OCI-LY3 (cell line): ENCODE data around the gene ROR1.

Source experiments
- H2AFZ ChIP-seq: fragments of 200-600, 300-600 bp; shearing (Covaris generic); 2 replicates; pipeline ENCODE4 v1.6.0; 2014; ENCODE audit warnings: antibody characterized with exemption, low read depth, low read length
- H3K27ac ChIP-seq: fragments of 200-600, 300-600 bp; sonication (generic); 2 replicates; pipeline ENCODE4 v1.5.1; 2014; ENCODE audit warnings: mild to moderate bottlenecking, low read length, moderate library complexity, mixed read lengths
- H3K27me3 ChIP-seq: fragments of 200-600, 300-600 bp; sonication (generic); 2 replicates; pipeline ENCODE4 v1.6.1; 2014; ENCODE audit warnings: low read depth, low read length, mixed read lengths
- H3K36me3 ChIP-seq: fragments of 200-600, 300-600 bp; sonication (generic); replicated peaks from 2 replicates; pipeline ENCODE3; 2014; ENCODE audit warnings: low read depth, low read length, mixed read lengths
- H3K4me1 ChIP-seq: fragments of 300-600, 200-600 bp; sonication (generic); 2 replicates; pipeline ENCODE4 v1.6.1; 2014; ENCODE audit warnings: low read length, mixed read lengths
- H3K4me2 ChIP-seq: fragments of 200-600, 300-600 bp; sonication (generic); 2 replicates; pipeline ENCODE4 v1.6.1; 2014; ENCODE audit warnings: low read length, mixed read lengths
- H3K4me3 ChIP-seq: fragments of 300-600, 200-600 bp; sonication (generic); 2 replicates; pipeline ENCODE4 v1.5.1; 2014; ENCODE audit warnings: antibody characterized with exemption, mild to moderate bottlenecking, low read length, moderate library complexity
- H3K79me2 ChIP-seq: fragments of 300-600, 200-600 bp; shearing (Covaris generic); 2 replicates; pipeline ENCODE4 v1.6.1; 2014; ENCODE audit warnings: mild to moderate bottlenecking, low read length, mixed read lengths
- H3K9ac ChIP-seq: fragments of 300-600, 200-600 bp; shearing (Covaris generic); 2 replicates; pipeline ENCODE4 v1.6.0; 2014; ENCODE audit warnings: mild to moderate bottlenecking, low read length, moderate library complexity
- H3K9me3 ChIP-seq: fragments of 200-600, 300-600 bp; shearing (Covaris generic); 2 replicates; pipeline ENCODE4 v1.6.1; 2014; ENCODE audit warnings: low read length, mixed read lengths; ENCODE audit not compliant: insufficient read depth
- H4K20me1 ChIP-seq: fragments of 200-600, 300-600 bp; sonication (generic); 2 replicates; pipeline ENCODE4 v1.6.1; 2016; ENCODE audit warnings: low read length, mixed read lengths; ENCODE audit not compliant: insufficient read depth
- CTCF ChIP-seq: fragments of 200-600, 300-600 bp; sonication (generic); IDR thresholded peaks from 2 replicates; pipeline ENCODE4 v1.5.1; 2014; ENCODE audit warnings: antibody characterized with exemption, low read length, low read depth
- EZH2phosphoT487 ChIP-seq: fragments of 200-600 bp; shearing (Covaris generic); IDR thresholded peaks from 2 replicates; pipeline ENCODE4 v1.6.1; 2018; ENCODE audit warnings: antibody characterized with exemption, mixed run types, low read depth

ROR1 gene

GRCh38 chr1:64059556-64059955, 285.7 kb downstream of the ROR1 start:
- Histone ChIP-seq H3K36me3 (no peaks in the 10 kb centered on the region), H3K27ac (no peak overlapping the region), H3K27me3 (no peaks in the 10 kb centered on the region), H3K4me3 (no peak overlapping the region), H3K79me2 (no peaks in the 10 kb centered on the region), H3K4me2 (no peak overlapping the region), H3K4me1 (no peaks in the 10 kb centered on the region), H3K9ac (no peak overlapping the region), H3K9me3 (no peaks in the 10 kb centered on the region), H2AFZ (no peak overlapping the region), H4K20me1 (no peaks in the 10 kb centered on the region)
- TF ChIP-seq CTCF (no peak), EZH2phosphoT487 (no peak)

DNA sequence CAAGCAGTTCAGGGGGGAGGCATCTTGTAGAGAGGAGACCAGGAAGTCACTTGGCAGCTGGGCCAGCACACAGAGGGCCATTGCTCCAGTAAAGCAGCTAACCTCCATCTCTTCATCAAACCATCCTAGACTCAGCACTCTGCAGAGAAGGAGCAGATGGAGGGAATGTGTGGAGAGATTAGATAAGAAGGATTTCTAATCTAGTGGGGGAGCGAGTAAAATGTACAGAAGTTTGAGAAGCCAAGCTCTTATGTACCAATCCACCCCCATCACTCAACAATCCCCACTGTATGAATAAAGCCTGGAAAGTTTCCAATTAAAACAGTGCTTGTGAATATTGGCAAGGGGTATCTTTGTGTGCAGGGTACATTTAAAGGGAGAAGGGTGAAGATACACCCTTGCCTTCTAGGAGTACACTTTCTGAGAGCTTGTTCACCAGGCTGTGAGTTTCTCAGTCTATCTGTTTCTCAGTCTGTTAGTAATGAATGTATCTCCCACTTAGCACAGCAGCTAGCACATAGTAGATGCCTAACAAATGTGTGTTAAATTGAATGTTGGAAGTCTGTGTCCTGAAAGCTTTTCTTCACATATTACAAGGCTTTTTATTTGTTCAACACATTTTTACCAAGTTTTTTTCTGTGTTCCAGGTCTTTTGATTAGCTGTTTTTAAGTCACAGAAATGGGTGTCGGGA, 286.9 kb downstream of the ROR1 start:
- Histone ChIP-seq H3K4me1 (no peaks in the 10 kb centered on the region), H3K27ac (no peak overlapping the region), H4K20me1 (no peaks in the 10 kb centered on the region), H3K36me3 (no peaks in the 10 kb centered on the region), H3K4me2 (no peak overlapping the region), H3K27me3 (no peaks in the 10 kb centered on the region), H3K79me2 (no peaks in the 10 kb centered on the region), H3K4me3 (no peak overlapping the region), H3K9ac (no peak overlapping the region), H3K9me3 (no peaks in the 10 kb centered on the region), H2AFZ (no peak overlapping the region)
- TF ChIP-seq CTCF (no peak), EZH2phosphoT487 (no peak)

DNA sequence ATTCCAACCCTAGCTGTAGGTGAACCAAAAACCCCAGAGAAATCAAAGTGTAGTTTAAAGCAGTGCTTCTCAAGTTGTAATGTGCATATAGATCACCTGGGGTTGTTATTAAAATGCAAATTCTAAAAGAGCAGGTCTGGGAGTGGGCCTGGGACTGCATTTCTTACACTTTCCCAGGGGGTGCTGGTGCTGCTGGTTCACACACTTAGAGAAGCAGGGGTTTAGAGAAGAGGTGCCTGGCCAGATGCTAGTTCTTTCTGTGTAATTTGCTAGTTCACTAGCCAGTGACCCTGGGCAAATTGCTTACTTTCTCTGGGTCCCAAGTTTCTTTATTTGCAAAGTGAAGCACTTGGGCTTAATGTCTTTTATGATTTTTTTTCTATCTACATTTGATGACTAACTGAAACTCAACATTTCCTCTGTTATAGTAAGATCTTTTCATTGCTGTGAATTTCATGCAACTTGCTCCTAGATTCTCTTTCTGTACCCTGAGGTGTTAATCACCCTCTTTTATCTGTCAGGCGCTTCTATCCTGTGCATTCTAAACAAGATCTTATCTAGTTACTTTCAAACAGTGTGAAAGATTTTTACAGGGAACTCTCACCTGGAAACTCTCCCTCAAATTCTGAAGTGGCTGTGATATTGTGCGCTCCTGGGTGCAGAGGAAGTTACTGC, 287.8 kb downstream of the ROR1 start:
- no peak overlapping the region for H3K4me3 ChIP-seq
- no peaks in the 10 kb centered on the region for H3K4me1 ChIP-seq
- H3K9ac ChIP-seq, result no peak overlapping the region
- no peaks in the 10 kb centered on the region for H3K36me3 ChIP-seq
- no peaks in the 10 kb centered on the region for H3K9me3 ChIP-seq
- TF ChIP-seq EZH2phosphoT487 (no peak), CTCF (no peak)
- H3K27me3 ChIP-seq, result no peaks in the 10 kb centered on the region
- H3K27ac ChIP-seq, result no peak overlapping the region
- no peak overlapping the region for H3K4me2 ChIP-seq
- no peaks in the 10 kb centered on the region for H3K79me2 ChIP-seq
- H4K20me1 ChIP-seq, result no peaks in the 10 kb centered on the region
- H2AFZ ChIP-seq, result no peak overlapping the region

GRCh38 chr1:64062529-64062928, 288.7 kb downstream of the ROR1 start:
- Histone ChIP-seq H3K27me3 (no peaks in the 10 kb centered on the region), H3K79me2 (no peaks in the 10 kb centered on the region), H4K20me1 (no peaks in the 10 kb centered on the region), H3K4me2 (no peak overlapping the region), H3K4me1 (no peaks in the 10 kb centered on the region), H2AFZ (no peak overlapping the region), H3K36me3 (no peaks in the 10 kb centered on the region), H3K4me3 (no peak overlapping the region), H3K27ac (no peak overlapping the region), H3K9me3 (no peaks in the 10 kb centered on the region), H3K9ac (no peak overlapping the region)
- no peak for TF ChIP-seq EZH2phosphoT487
- no peak for TF ChIP-seq CTCF
